H1 (cell line): Measurements from ENCODE around the gene WWC2. TPM values are rescaled to one million over a fixed set of nuclear protein-coding genes. Genes with fewer than 3 reads are reported as not detected.

Experiments
- CTCF ChIA-PET: fragments of 300-600 bp; sonication (Branson Sonifier 250); formaldehyde crosslinking; loops from one replicate; lab custom pipeline; 2021; ENCODE audit not compliant: partially characterized antibody; lab: Charles Lee
- POLR2A ChIA-PET: fragments of 300-600 bp; sonication (Branson Sonifier 250); formaldehyde crosslinking; loops from one replicate; lab custom pipeline; 2021; ENCODE audit warnings: inconsistent platforms; ENCODE audit not compliant: partially characterized antibody; lab: Charles Lee
- DNase-seq, 2 experiments: peaks; one replicate each; pipeline versions ENCODE4 v3.0.0 to v3.0.0-alpha.2; 2010 to 2022; ENCODE audit warnings: low spot score in 2 of 2, low read depth in 1 of 2, mixed read lengths in 1 of 2
- FAIRE-seq: peaks from 2 replicates; lab custom pipeline; 2011; peaks lifted over from hg19 to GRCh38; lab: Jason Lieb, UNC
- H2AFZ ChIP-seq: 2 replicates; pipeline ENCODE4 v1.8.1; 2012; ENCODE audit warnings: low read length, inconsistent platforms
- H2AK5ac ChIP-seq: 2 replicates; pipeline ENCODE4 v1.6.1; 2013; ENCODE audit warnings: low read depth, low read length
- H2BK120ac ChIP-seq: replicated peaks from 2 replicates; pipeline ENCODE3; 2013; ENCODE audit warnings: low read depth, low read length, inconsistent platforms
- H2BK12ac ChIP-seq: 2 replicates; pipeline ENCODE4 v1.6.1; 2013; ENCODE audit warnings: low read depth, low read length
- H2BK15ac ChIP-seq: 2 replicates; pipeline ENCODE4 v1.6.1; 2013; ENCODE audit warnings: low read length
- H2BK20ac ChIP-seq: 2 replicates; pipeline ENCODE4 v1.6.1; 2013; ENCODE audit warnings: low read length
- H2BK5ac ChIP-seq: 2 replicates; pipeline ENCODE4 v1.6.1; 2013; ENCODE audit warnings: low read depth, low read length
- H3K14ac ChIP-seq: 2 replicates; pipeline ENCODE4 v1.6.1; 2013; ENCODE audit warnings: inconsistent platforms; ENCODE audit not compliant: insufficient read length
- H3K18ac ChIP-seq: 2 replicates; pipeline ENCODE4 v1.6.1; 2013; ENCODE audit warnings: low read length; ENCODE audit errors: extremely low read depth
- H3K23ac ChIP-seq: 2 replicates; pipeline ENCODE4 v1.6.1; 2013; ENCODE audit warnings: inconsistent platforms; ENCODE audit not compliant: insufficient read length
- H3K23me2 ChIP-seq: 2 replicates; pipeline ENCODE4 v1.6.1; 2013; ENCODE audit warnings: low read depth, low read length
- H3K27ac ChIP-seq: 2 replicates; pipeline ENCODE4 v1.6.1; 2011; ENCODE audit warnings: low read depth, low read length, inconsistent platforms
- H3K27me3 ChIP-seq, 4 experiments: replicated peaks in 1 of 4; 1 replicate in 1 of 4; 2 replicates in 3 of 4; pipeline versions ENCODE4 v1.6.1 to v1.8.1; 2011 to 2013; ENCODE audit warnings: low read length in 3 of 4, mild to moderate bottlenecking in 3 of 4, inconsistent platforms in 2 of 4, mixed read lengths in 2 of 4, moderate library complexity in 1 of 4; ENCODE audit not compliant: control insufficient read depth in 3 of 4, insufficient read depth in 3 of 4; ENCODE audit errors: extremely low read depth in 1 of 4
- H3K36me3 ChIP-seq, 4 experiments: 2 replicates each; pipeline versions ENCODE4 v1.6.1 to v1.8.1; 2011 to 2013; ENCODE audit warnings: mild to moderate bottlenecking in 4 of 4, low read length in 3 of 4, moderate library complexity in 2 of 4, control low read depth in 1 of 4, inconsistent platforms in 1 of 4; ENCODE audit not compliant: insufficient read depth in 4 of 4, control insufficient read depth in 2 of 4
- H3K4ac ChIP-seq: replicated peaks from 2 replicates; pipeline ENCODE3; 2013; ENCODE audit warnings: low read length, low read depth, mixed read lengths, inconsistent platforms; ENCODE audit not compliant: insufficient read length
- H3K4me1 ChIP-seq, 4 experiments: replicated peaks in 1 of 4; 1 replicate in 1 of 4; 2 replicates in 3 of 4; pipeline versions ENCODE4 v1.6.1 to v1.8.1; 2011 to 2013; ENCODE audit warnings: low read length in 3 of 4, inconsistent platforms in 2 of 4, mixed read lengths in 1 of 4; ENCODE audit not compliant: insufficient read depth in 4 of 4, control insufficient read depth in 3 of 4
- H3K4me2 ChIP-seq, 2 experiments: 2 replicates each; pipeline versions ENCODE4 v1.6.1 to v1.8.1; 2011 to 2013; ENCODE audit warnings: low read depth in 2 of 2, low read length in 2 of 2, control low read depth in 1 of 2, inconsistent platforms in 1 of 2, mild to moderate bottlenecking in 1 of 2; ENCODE audit not compliant: insufficient read depth in 1 of 2
- H3K4me3 ChIP-seq, 4 experiments: fragments of 200-600, 300-600 bp in 1 of 4; sonication (generic), shearing (Covaris generic), sonication (Bioruptor Twin) in 1 of 4; 2 replicates each; pipeline versions ENCODE4 v1.5.1 to v1.8.1; 2011 to 2016; ENCODE audit warnings: low read length in 4 of 4, low read depth in 3 of 4, control low read depth in 2 of 4, inconsistent platforms in 2 of 4, mild to moderate bottlenecking in 2 of 4, mixed read lengths in 1 of 4, moderate library complexity in 1 of 4; ENCODE audit not compliant: insufficient read depth in 2 of 4; ENCODE audit errors: extremely low read depth in 1 of 4
- H3K56ac ChIP-seq: replicated peaks from 2 replicates; pipeline ENCODE3; 2013; ENCODE audit warnings: low read depth, mild to moderate bottlenecking, mixed read lengths, low read length, inconsistent platforms; ENCODE audit not compliant: insufficient read length
- H3K79me1 ChIP-seq: 2 replicates; pipeline ENCODE4 v1.6.1; 2013; ENCODE audit warnings: low read depth, low read length, control low read depth
- H3K79me2 ChIP-seq, 2 experiments: 2 replicates each; pipeline versions ENCODE4 v1.6.1 to v1.8.1; 2012 to 2013; ENCODE audit warnings: low read length in 2 of 2, mild to moderate bottlenecking in 2 of 2, inconsistent platforms in 1 of 2; ENCODE audit not compliant: insufficient read depth in 2 of 2, control insufficient read depth in 1 of 2
- H3K9ac ChIP-seq, 4 experiments: replicated peaks in 1 of 4; 1 replicate in 1 of 4; 2 replicates in 3 of 4; pipeline versions ENCODE4 v1.6.1 to v1.8.1; 2011 to 2013; ENCODE audit warnings: low read depth in 3 of 4, low read length in 3 of 4, control low read depth in 2 of 4, mild to moderate bottlenecking in 2 of 4, moderate library complexity in 2 of 4, inconsistent platforms in 1 of 4; ENCODE audit errors: extremely low read depth in 1 of 4
- H3K9me3 ChIP-seq, 2 experiments: 2 replicates each; pipeline versions ENCODE4 v1.6.1 to v1.8.1; 2012 to 2013; ENCODE audit warnings: mild to moderate bottlenecking in 2 of 2, moderate library complexity in 2 of 2, control low read depth in 1 of 2, inconsistent platforms in 1 of 2, low read depth in 1 of 2, low read length in 1 of 2, mixed read lengths in 1 of 2; ENCODE audit not compliant: insufficient read depth in 2 of 2
- H4K20me1 ChIP-seq, 2 experiments: replicated peaks in 1 of 2; 2 replicates each; pipeline versions ENCODE3 to v1.8.1; 2011 to 2013; ENCODE audit warnings: inconsistent platforms in 2 of 2, low read length in 2 of 2, mild to moderate bottlenecking in 1 of 2; ENCODE audit not compliant: insufficient read depth in 2 of 2, control insufficient read depth in 1 of 2
- H4K5ac ChIP-seq: 2 replicates; pipeline ENCODE4 v1.6.1; 2013; ENCODE audit warnings: low read length, low read depth, mixed read lengths, inconsistent platforms; ENCODE audit not compliant: insufficient read length
- H4K8ac ChIP-seq: 2 replicates; pipeline ENCODE4 v1.8.0; 2013; ENCODE audit warnings: mild to moderate bottlenecking, moderate library complexity, low read length, inconsistent platforms; ENCODE audit not compliant: insufficient read depth; ENCODE audit errors: extremely low read depth
- H4K91ac ChIP-seq: replicated peaks from 2 replicates; pipeline ENCODE3; 2013; ENCODE audit warnings: low read length, mixed read lengths, inconsistent platforms; ENCODE audit not compliant: insufficient read length
- BCL11A ChIP-seq, 2 experiments: IDR thresholded peaks; one replicate each; pipeline ENCODE4 v1.6.1; 2011; ENCODE audit warnings: low read depth in 2 of 2, low read length in 2 of 2, mild to moderate bottlenecking in 2 of 2
- BRCA1 ChIP-seq: IDR thresholded peaks from 2 replicates; pipeline ENCODE4 v1.6.1; 2012; ENCODE audit warnings: low read depth, low read length, improper control_type of control experiment
- CBX5 ChIP-seq: fragments of 300-800, 300-1000 bp; sonication (generic); IDR thresholded peaks from 2 replicates; pipeline ENCODE4 v1.7.1; 2016; ENCODE audit warnings: antibody characterized with exemption, low read length, low read depth
- CHD2 ChIP-seq: IDR thresholded peaks from 2 replicates; pipeline ENCODE4 v1.6.1; 2012; ENCODE audit warnings: low read length, improper control_type of control experiment
- NANOG ChIP-seq: IDR thresholded peaks from 2 replicates; pipeline ENCODE4 v1.6.1; 2011; ENCODE audit warnings: low read length, low read depth, mild to moderate bottlenecking, inconsistent platforms; ENCODE audit not compliant: insufficient read depth, poor library complexity, severe bottlenecking
- PHF8 ChIP-seq: fragments of 200-600 bp; sonication (generic); conservative IDR thresholded peaks from 2 replicates; pipeline ENCODE4 v1.7.1; 2012; ENCODE audit warnings: low read depth, mild to moderate bottlenecking, inconsistent platforms, low read length, moderate library complexity
- SIX5 ChIP-seq: IDR thresholded peaks from 2 replicates; pipeline ENCODE4 v1.6.1; 2011; ENCODE audit warnings: mild to moderate bottlenecking, low read depth, low read length
- TAF1 ChIP-seq: IDR thresholded peaks from 2 replicates; pipeline ENCODE4 v1.6.1; 2011; ENCODE audit warnings: mild to moderate bottlenecking, low read depth, low read length
- WGBS, 2 experiments: shearing (Covaris generic) in 1 of 2; methylation state at CpG; one replicate each; pipeline versions ENCODE4 v1.1.6 to v1.1.7; 2013 to 2015; ENCODE audit warnings: low lambda C conversion rate in 2 of 2, mixed read lengths in 2 of 2, inconsistent platforms in 1 of 2, low coverage in 1 of 2, missing lambda C conversion rate in 1 of 2; ENCODE audit not compliant: insufficient replicate concordance in 2 of 2, insufficient coverage in 1 of 2, insufficient read length in 1 of 2; ENCODE audit errors: extremely low coverage in 1 of 2, missing lambda C conversion rate in 1 of 2; 5-methylcytosine and 5-hydroxymethylcytosine counted together
- polyA plus RNA-seq, 7 experiments: library from polyadenylated mRNA; depleted of rRNA in 3 of 7; stranded (reverse) in 5 of 7; unstranded in 2 of 7; fragments of >200 nt in 5 of 7; fragments of 200-250 nt in 2 of 7; gene quantifications; 1 replicate in 5 of 7; 2 replicates in 1 of 7; 4 replicates in 1 of 7; pipeline versions ENCODE4 v1.2.1 to v1.2.3, GENCODE V29; 2011 to 2013; ENCODE audit warnings: missing spikeins in 2 of 7, mixed read lengths in 2 of 7
- total RNA-seq: library from RNA; stranded (reverse); fragmentation: NEBNext Ultra II Directional; extraction: Animal tissue kit (Norgen Biotek cat#: 25700); gene quantifications from 2 replicates; pipeline ENCODE4 v1.2.1, GENCODE V29; 2021
- TF ChIP-seq, protein P1 (sequence below), 3 experiments: IDR thresholded peaks; 1 replicate in 2 of 3; 2 replicates in 1 of 3; pipeline versions ENCODE4 v1.5.1 to v1.6.1; 2011; ENCODE audit warnings: low read length in 3 of 3, mild to moderate bottlenecking in 3 of 3, inconsistent platforms in 2 of 3, low read depth in 1 of 3, moderate library complexity in 1 of 3; ENCODE audit not compliant: insufficient read depth in 1 of 3; ENCODE audit errors: control extremely low read depth in 1 of 3
- TF ChIP-seq, protein P2 (sequence below): IDR thresholded peaks from 2 replicates; pipeline ENCODE4 v1.6.1; 2012; ENCODE audit warnings: inconsistent platforms
- TF ChIP-seq, protein P3 (sequence below): IDR thresholded peaks from 2 replicates; pipeline ENCODE4 v1.6.1; 2011; ENCODE audit warnings: low read length, improper control_type of control experiment

Gene WWC2
- total and polyA plus RNA-seq, 2 of the 8 experiments (the other 6 are each of a cell fraction or from before 2014, with no cell fraction given), result 17.6 to 135 TPM

DNA sequence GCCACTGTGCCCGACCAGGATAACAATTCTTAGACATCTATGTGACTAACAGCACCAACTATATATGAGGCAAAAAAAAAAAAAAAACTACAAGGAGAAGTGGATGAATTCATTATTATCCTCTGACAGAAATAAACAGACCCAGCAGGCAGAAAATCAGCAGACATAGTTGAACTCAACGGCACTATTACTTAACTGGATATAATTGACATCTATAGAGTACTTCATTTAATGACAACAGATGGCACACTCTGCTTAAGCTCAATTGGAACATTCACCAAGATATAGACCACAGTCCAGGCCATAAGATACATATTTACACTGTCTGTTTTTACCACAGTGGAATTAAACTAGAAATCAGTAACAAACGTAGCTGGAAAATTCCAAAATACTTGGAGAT is 207.8 kb downstream of the WWC2 start:
- POLR2A ChIA-PET, result no interaction called here
- no peak overlapping the region for H3K23ac ChIP-seq
- no peak overlapping the region for H4K91ac ChIP-seq
- no peaks in the 10 kb centered on the region for H3K9me3 ChIP-seq
- H2BK5ac ChIP-seq, result no peak overlapping the region
- CTCF ChIA-PET, result interaction anchor here (0.7 to 1.8 kb wide), 3 partner anchors 10 to 117 kb away, joined by 3 to 5 read pairs (median 4); no protein-coding TSS in a partner anchor
- H3K56ac ChIP-seq, result no peak overlapping the region
- H3K4me3 ChIP-seq, result no peak overlapping the region
- H3K4ac ChIP-seq, result no peak overlapping the region
- H3K79me1 ChIP-seq, result no peaks in the 10 kb centered on the region
- no peak overlapping the region for H4K8ac ChIP-seq
- H3K27me3 ChIP-seq, result no peaks in the 10 kb centered on the region
- H3K18ac ChIP-seq, result no peak overlapping the region
- H3K14ac ChIP-seq, result no peak overlapping the region
- no peak overlapping the region for H2BK120ac ChIP-seq
- no peak overlapping the region for H2BK15ac ChIP-seq
- no peak overlapping the region for H3K27ac ChIP-seq
- no peak overlapping the region for H2AFZ ChIP-seq
- no peak overlapping the region for H4K5ac ChIP-seq
- 87% methylated on average over 3 of the region's 3 CpGs; no CpG with 5 or more reads in 1 of the 2 experiments for WGBS, 2 experiments
- DNase-seq, result no peak
- H3K36me3 ChIP-seq, result peaks cover 0 to 17% (median 6%) of the 10 kb centered on the region in 4 experiments; a peak in 3 of 8 replicates
- no peak overlapping the region for H2BK12ac ChIP-seq
- no peaks in the 10 kb centered on the region for H3K23me2 ChIP-seq
- H4K20me1 ChIP-seq, result no peaks in the 10 kb centered on the region
- no peak overlapping the region for H2AK5ac ChIP-seq
- H3K4me2 ChIP-seq, result no peak overlapping the region
- no peaks in the 10 kb centered on the region for H3K79me2 ChIP-seq
- no peak overlapping the region for H2BK20ac ChIP-seq
- no peaks in the 10 kb centered on the region for H3K4me1 ChIP-seq
- FAIRE-seq, result no peak
- H3K9ac ChIP-seq, result no peak overlapping the region
- TF ChIP-seq BRCA1 (no peak), CBX5 (no peak), PHF8 (no peak), BCL11A (IDR thresholded peaks at IDR 0.05; ENCODE audit: low read depth in 2 of 2, low read length in 2 of 2) (no peak), CHD2 (no peak), SIX5 (no peak), TAF1 (no peak), NANOG (no peak)
- TF ChIP-seq, protein P1, sequence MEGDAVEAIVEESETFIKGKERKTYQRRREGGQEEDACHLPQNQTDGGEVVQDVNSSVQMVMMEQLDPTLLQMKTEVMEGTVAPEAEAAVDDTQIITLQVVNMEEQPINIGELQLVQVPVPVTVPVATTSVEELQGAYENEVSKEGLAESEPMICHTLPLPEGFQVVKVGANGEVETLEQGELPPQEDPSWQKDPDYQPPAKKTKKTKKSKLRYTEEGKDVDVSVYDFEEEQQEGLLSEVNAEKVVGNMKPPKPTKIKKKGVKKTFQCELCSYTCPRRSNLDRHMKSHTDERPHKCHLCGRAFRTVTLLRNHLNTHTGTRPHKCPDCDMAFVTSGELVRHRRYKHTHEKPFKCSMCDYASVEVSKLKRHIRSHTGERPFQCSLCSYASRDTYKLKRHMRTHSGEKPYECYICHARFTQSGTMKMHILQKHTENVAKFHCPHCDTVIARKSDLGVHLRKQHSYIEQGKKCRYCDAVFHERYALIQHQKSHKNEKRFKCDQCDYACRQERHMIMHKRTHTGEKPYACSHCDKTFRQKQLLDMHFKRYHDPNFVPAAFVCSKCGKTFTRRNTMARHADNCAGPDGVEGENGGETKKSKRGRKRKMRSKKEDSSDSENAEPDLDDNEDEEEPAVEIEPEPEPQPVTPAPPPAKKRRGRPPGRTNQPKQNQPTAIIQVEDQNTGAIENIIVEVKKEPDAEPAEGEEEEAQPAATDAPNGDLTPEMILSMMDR (IDR thresholded peaks at IDR 0.05; ENCODE audit: control extremely low read depth in 1 of 3, insufficient read depth in 1 of 3, low read depth in 1 of 3, low read length in 3 of 3), result no peak
- TF ChIP-seq, protein P2, sequence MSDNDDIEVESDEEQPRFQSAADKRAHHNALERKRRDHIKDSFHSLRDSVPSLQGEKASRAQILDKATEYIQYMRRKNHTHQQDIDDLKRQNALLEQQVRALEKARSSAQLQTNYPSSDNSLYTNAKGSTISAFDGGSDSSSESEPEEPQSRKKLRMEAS, result no peak
- TF ChIP-seq, protein P3, sequence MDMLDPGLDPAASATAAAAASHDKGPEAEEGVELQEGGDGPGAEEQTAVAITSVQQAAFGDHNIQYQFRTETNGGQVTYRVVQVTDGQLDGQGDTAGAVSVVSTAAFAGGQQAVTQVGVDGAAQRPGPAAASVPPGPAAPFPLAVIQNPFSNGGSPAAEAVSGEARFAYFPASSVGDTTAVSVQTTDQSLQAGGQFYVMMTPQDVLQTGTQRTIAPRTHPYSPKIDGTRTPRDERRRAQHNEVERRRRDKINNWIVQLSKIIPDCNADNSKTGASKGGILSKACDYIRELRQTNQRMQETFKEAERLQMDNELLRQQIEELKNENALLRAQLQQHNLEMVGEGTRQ, result no peak
